IMR-90 (cell line): ENCODE data around the gene MAPK11. TPM values are rescaled to one million over a fixed set of nuclear protein-coding genes. Genes with fewer than 3 reads are reported as not detected.

Source experiments
- ATAC-seq: fragments of 200-7000 bp; cut with Tn5 transposase; 2 replicates; pipeline ENCODE4 v1.9.1; 2020; ENCODE audit warnings: low read depth, mild to moderate bottlenecking, moderate library complexity
- BruUV-seq: library from RNA; stranded (reverse); fragments of 400-500 nt; replicated peaks from 2 replicates; lab custom pipeline; 2021; lab: Mats Ljungman, UMichigan
- CTCF ChIA-PET: fragments of 300-600 bp; formaldehyde crosslinking; extraction: SDS; loops from one replicate; lab custom pipeline; 2021; ENCODE audit warnings: antibody characterized with exemption; lab: Yijun Ruan, JAX
- POLR2A ChIA-PET: fragments of 300-600 bp; sonication (Branson Sonifier 250); formaldehyde crosslinking; loops from one replicate; lab custom pipeline; 2022; ENCODE audit warnings: antibody characterized with exemption; ENCODE audit not compliant: unreplicated experiment; lab: Charles Lee
- DNase-seq: peaks from one replicate; pipeline ENCODE4 v3.0.0; 2013
- H2AFZ ChIP-seq: replicated peaks from 2 replicates; pipeline ENCODE3; 2013; ENCODE audit warnings: low read length, mild to moderate bottlenecking; ENCODE audit not compliant: poor library complexity
- H2AK5ac ChIP-seq: 2 replicates; pipeline ENCODE4 v1.6.1; 2013; ENCODE audit warnings: low read depth, low read length, inconsistent platforms
- H2AK9ac ChIP-seq: replicated peaks from 2 replicates; pipeline ENCODE3; 2013; ENCODE audit warnings: mild to moderate bottlenecking, low read depth, low read length, moderate library complexity; ENCODE audit not compliant: poor library complexity
- H2BK120ac ChIP-seq: 2 replicates; pipeline ENCODE4 v1.6.1; 2013; ENCODE audit warnings: low read depth, low read length, inconsistent platforms
- H2BK15ac ChIP-seq: 3 replicates; pipeline ENCODE4 v1.6.1; 2013; ENCODE audit warnings: low read depth, low read length, inconsistent platforms
- H2BK20ac ChIP-seq: 2 replicates; pipeline ENCODE4 v1.6.1; 2013; ENCODE audit warnings: low read depth, mild to moderate bottlenecking, inconsistent platforms, low read length, moderate library complexity
- H2BK5ac ChIP-seq: 2 replicates; pipeline ENCODE4 v1.6.1; 2013; ENCODE audit warnings: mild to moderate bottlenecking, low read depth, low read length, inconsistent platforms; ENCODE audit not compliant: poor library complexity, severe bottlenecking
- H3K14ac ChIP-seq: replicated peaks from 2 replicates; pipeline ENCODE4 v1.6.1; 2013; ENCODE audit warnings: low read depth, low read length, inconsistent platforms
- H3K18ac ChIP-seq: 2 replicates; pipeline ENCODE4 v1.6.1; 2013; ENCODE audit warnings: low read depth, low read length, control low read depth
- H3K23ac ChIP-seq: 2 replicates; pipeline ENCODE4 v1.6.1; 2013; ENCODE audit warnings: low read depth, low read length, inconsistent platforms
- H3K27ac ChIP-seq: 2 replicates; pipeline ENCODE4 v1.5.1; 2013; ENCODE audit warnings: mild to moderate bottlenecking, control low read depth, low read length; ENCODE audit not compliant: insufficient read depth
- H3K27me3 ChIP-seq: 2 replicates; pipeline ENCODE4 v1.6.1; 2013; ENCODE audit warnings: low read length; ENCODE audit not compliant: control insufficient read depth, insufficient read depth
- H3K36me3 ChIP-seq: 2 replicates; pipeline ENCODE4 v1.6.1; 2013; ENCODE audit warnings: low read length, mixed read lengths; ENCODE audit not compliant: control insufficient read depth, insufficient read depth
- H3K4ac ChIP-seq: 2 replicates; pipeline ENCODE4 v1.6.1; 2013; ENCODE audit warnings: low read depth, low read length, inconsistent platforms
- H3K4me1 ChIP-seq: 2 replicates; pipeline ENCODE4 v1.6.1; 2013; ENCODE audit warnings: low read length, mixed read lengths; ENCODE audit not compliant: control insufficient read depth, insufficient read depth
- H3K4me2 ChIP-seq: 2 replicates; pipeline ENCODE4 v1.6.1; 2013; ENCODE audit warnings: low read depth, mild to moderate bottlenecking, control low read depth, low read length, moderate library complexity
- H3K4me3 ChIP-seq: 2 replicates; pipeline ENCODE4 v1.5.1; 2013; ENCODE audit warnings: low read depth, mild to moderate bottlenecking, control low read depth, low read length, moderate library complexity; ENCODE audit not compliant: insufficient read depth
- H3K56ac ChIP-seq: 2 replicates; pipeline ENCODE4 v1.6.1; 2013; ENCODE audit warnings: low read length, inconsistent platforms; ENCODE audit not compliant: insufficient read depth; ENCODE audit errors: extremely low read depth
- H3K79me1 ChIP-seq, 2 experiments: 2 replicates each; pipeline ENCODE4 v1.6.1; 2013; ENCODE audit warnings: low read length in 2 of 2, inconsistent platforms in 1 of 2, low read depth in 1 of 2
- H3K9ac ChIP-seq: 2 replicates; pipeline ENCODE4 v1.6.1; 2013; ENCODE audit warnings: low read depth, low read length, control low read depth
- H3K9me1 ChIP-seq: 2 replicates; pipeline ENCODE4 v1.6.1; 2013; ENCODE audit warnings: low read length, inconsistent platforms; ENCODE audit not compliant: insufficient read depth
- H3K9me3 ChIP-seq: 2 replicates; pipeline ENCODE4 v1.6.1; 2013; ENCODE audit warnings: low read length; ENCODE audit not compliant: control insufficient read depth, insufficient read depth
- H4K20me1 ChIP-seq: 2 replicates; pipeline ENCODE4 v1.6.1; 2013; ENCODE audit warnings: low read length, inconsistent platforms; ENCODE audit not compliant: insufficient read depth
- H4K5ac ChIP-seq: 2 replicates; pipeline ENCODE4 v1.6.1; 2013; ENCODE audit warnings: mild to moderate bottlenecking, low read depth, low read length, control low read depth
- H4K8ac ChIP-seq, 2 experiments: 2 replicates each; pipeline ENCODE4 v1.6.1; 2013; ENCODE audit warnings: low read depth in 2 of 2, low read length in 2 of 2, control low read depth in 1 of 2, inconsistent platforms in 1 of 2
- H4K91ac ChIP-seq: 2 replicates; pipeline ENCODE4 v1.6.1; 2013; ENCODE audit warnings: low read depth, low read length, inconsistent platforms; ENCODE audit not compliant: insufficient read depth
- MXI1 ChIP-seq: IDR thresholded peaks from 2 replicates; pipeline ENCODE4 v1.6.1; 2012; ENCODE audit warnings: low read depth, mild to moderate bottlenecking, low read length, moderate library complexity, borderline replicate concordance
- POLR2A ChIP-seq: IDR thresholded peaks from 2 replicates; pipeline ENCODE4 v1.6.1; 2012; ENCODE audit warnings: mild to moderate bottlenecking, low read depth, low read length
- WGBS, 2 experiments: methylation state at CpG; one replicate each; pipeline versions ENCODE4 v1.1.5 to v1.1.7; 2013; ENCODE audit warnings: missing lambda C conversion rate in 2 of 2; ENCODE audit not compliant: insufficient read length in 1 of 2; ENCODE audit errors: extremely low coverage in 2 of 2; 5-methylcytosine and 5-hydroxymethylcytosine counted together
- dilution Hi-C: fragments of 300-500 bp; cut with HindIII; formaldehyde crosslinking; loops from one replicate; pipeline ENCODE4 v1.14.3; 2018; ENCODE audit warnings: low sequenced_read_pairs; ENCODE audit not compliant: unreplicated experiment
- in situ Hi-C: fragments of 300-500 bp; cut with MboI; formaldehyde crosslinking; loops from 3 replicates; pipeline ENCODE4 v1.14.3; 2019; ENCODE audit warnings: low sequenced_read_pairs, inconsistent platforms, mixed read lengths
- intact Hi-C: fragments of 100-400 bp; cut with micrococcal nuclease; formaldehyde crosslinking; loops from 2 replicates; pipeline ENCODE4 v1.10.0; 2022
- polyA plus RNA-seq, 3 experiments: library from polyadenylated mRNA; depleted of rRNA; stranded (reverse); fragments of >200 nt; gene quantifications; 2 replicates each; pipeline ENCODE4 v1.2.3, GENCODE V29; 2012; ENCODE audit warnings: low replicate concordance in 1 of 3
- total RNA-seq: library from RNA; depleted of rRNA; stranded (reverse); fragments of >200 nt; gene quantifications from 2 replicates; pipeline ENCODE4 v1.2.3, GENCODE V29; 2012
- TF ChIP-seq, protein P1 (sequence below): fragments of 150-350 bp; IDR thresholded peaks from 2 replicates; pipeline ENCODE4 v1.6.1; 2017; ENCODE audit warnings: mild to moderate bottlenecking, antibody characterized with exemption, low read length, low read depth

MAPK11 gene
- total and polyA plus RNA-seq, 2 of the 4 experiments (the other 2 are of a cell fraction): 8.1 to 14.4 TPM

DNA sequence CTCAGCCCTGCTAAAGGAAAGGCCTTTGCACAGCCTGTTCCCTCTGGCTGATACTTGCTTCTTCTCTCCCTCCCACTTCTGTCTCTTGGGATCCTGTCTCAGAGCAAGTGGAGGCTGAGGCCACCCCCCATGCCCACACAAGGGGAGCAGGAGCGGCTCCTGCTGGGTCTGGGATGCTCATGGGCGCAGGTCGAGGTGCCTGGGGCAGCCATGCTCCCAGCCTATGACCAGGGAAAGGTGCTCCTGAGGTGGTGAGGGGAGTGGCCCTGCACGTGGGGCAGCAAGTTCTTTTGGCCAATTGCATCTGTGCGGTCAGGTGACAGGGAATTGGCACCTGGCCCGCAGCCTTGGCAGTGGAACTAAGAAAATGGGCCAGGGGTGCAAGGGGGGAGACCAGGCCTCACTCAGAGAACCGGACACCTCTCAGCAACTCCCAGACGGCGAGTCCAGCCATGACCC, 1.5 kb downstream of the MAPK11 start:
- H2AK5ac ChIP-seq: no peak overlapping the region
- H2AFZ ChIP-seq: no peak overlapping the region
- no peak overlapping the region for H3K27ac ChIP-seq
- H3K23ac ChIP-seq: no peak overlapping the region
- H3K9me3 ChIP-seq: no peaks in the 10 kb centered on the region
- no peak overlapping the region for H3K4ac ChIP-seq
- H3K14ac ChIP-seq: no peak overlapping the region
- H2BK120ac ChIP-seq: no peak overlapping the region
- DNase-seq (no peak), ATAC-seq (no peak)
- H3K27me3 ChIP-seq: no peaks in the 10 kb centered on the region
- intact Hi-C loops (no loop called here), dilution Hi-C loops (no loop called here), in situ Hi-C loops (no loop called here)
- no peaks in the 10 kb centered on the region for H3K9me1 ChIP-seq
- H3K4me2 ChIP-seq: no peak overlapping the region
- POLR2A ChIA-PET: no interaction called here
- no peak overlapping the region for H4K5ac ChIP-seq
- no peak overlapping the region for H2BK5ac ChIP-seq
- 58% methylated on average over 5 of the region's 9 CpGs; no CpG with 5 or more reads in 1 of the 2 experiments for WGBS, 2 experiments
- no peak overlapping the region for H4K8ac ChIP-seq
- CTCF ChIA-PET: no interaction called here
- no peak for TF ChIP-seq MXI1
- TF ChIP-seq, protein P1, sequence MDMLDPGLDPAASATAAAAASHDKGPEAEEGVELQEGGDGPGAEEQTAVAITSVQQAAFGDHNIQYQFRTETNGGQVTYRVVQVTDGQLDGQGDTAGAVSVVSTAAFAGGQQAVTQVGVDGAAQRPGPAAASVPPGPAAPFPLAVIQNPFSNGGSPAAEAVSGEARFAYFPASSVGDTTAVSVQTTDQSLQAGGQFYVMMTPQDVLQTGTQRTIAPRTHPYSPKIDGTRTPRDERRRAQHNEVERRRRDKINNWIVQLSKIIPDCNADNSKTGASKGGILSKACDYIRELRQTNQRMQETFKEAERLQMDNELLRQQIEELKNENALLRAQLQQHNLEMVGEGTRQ: peak; percentile 50; the same call in 1 of the 2 replicates
- no peak for TF ChIP-seq POLR2A
- no peak overlapping the region for H4K91ac ChIP-seq
- H3K36me3 ChIP-seq: peaks cover 4% of the 10 kb centered on the region; the same call in 1 of the 2 replicates
- no peak overlapping the region for H3K4me3 ChIP-seq
- no peak overlapping the region for H2AK9ac ChIP-seq
- H3K9ac ChIP-seq: no peak overlapping the region
- H4K20me1 ChIP-seq: peaks cover 23% of the 10 kb centered on the region
- no peak overlapping the region for H3K56ac ChIP-seq
- H2BK20ac ChIP-seq: no peak overlapping the region
- H3K18ac ChIP-seq: no peak overlapping the region
- no peak overlapping the region for H2BK15ac ChIP-seq
- peaks cover 13% of the 10 kb centered on the region for H3K4me1 ChIP-seq
- no peaks in the 10 kb centered on the region; a peak in 1 of 4 replicates for H3K79me1 ChIP-seq
- BruUV-seq: no TSS peak
